Bronchial epithelial cell (primary cell): Measurements from ENCODE around the gene ZNF850. TPM values are rescaled to one million over a fixed set of nuclear protein-coding genes. Genes with fewer than 3 reads are reported as not detected.
"Not testable (repeated sequence)": the region's sequence is repeated elsewhere in the genome, so short reads cannot be mapped to it uniquely, and the experiment has no call there.

Experiments
- DNase-seq: peaks from one replicate; pipeline ENCODE4 v3.0.0-alpha.2; 2010; ENCODE audit warnings: low read depth
- FAIRE-seq: peaks from 2 replicates; lab custom pipeline; 2011; peaks lifted over from hg19 to GRCh38; lab: Jason Lieb, UNC
- H3K27me3 ChIP-seq: 2 replicates; pipeline ENCODE4 v1.5.1; 2011; ENCODE audit warnings: low read length; ENCODE audit not compliant: control insufficient read depth, insufficient read depth
- H3K36me3 ChIP-seq: 2 replicates; pipeline ENCODE4 v1.5.1; 2011; ENCODE audit warnings: low read length; ENCODE audit not compliant: control insufficient read depth, insufficient read depth
- H3K4me3 ChIP-seq: 2 replicates; pipeline ENCODE4 v1.5.1; 2011; ENCODE audit warnings: mild to moderate bottlenecking, low read depth, low read length, control low read depth
- CTCF ChIP-seq: IDR thresholded peaks from 2 replicates; pipeline ENCODE4 v1.5.1; 2011; ENCODE audit warnings: mild to moderate bottlenecking, moderate library complexity, low read length, control low read depth, inconsistent platforms; ENCODE audit not compliant: insufficient read depth, severe bottlenecking
- total RNA-seq: library from RNA; depleted of rRNA; stranded (reverse); fragments of >200 nt; gene quantifications from 2 replicates; pipeline ENCODE4 v1.2.1, GENCODE V29; 2014

Gene ZNF850
- total RNA-seq, 1 donor from 2014 or later: 1.6 TPM

DNA sequence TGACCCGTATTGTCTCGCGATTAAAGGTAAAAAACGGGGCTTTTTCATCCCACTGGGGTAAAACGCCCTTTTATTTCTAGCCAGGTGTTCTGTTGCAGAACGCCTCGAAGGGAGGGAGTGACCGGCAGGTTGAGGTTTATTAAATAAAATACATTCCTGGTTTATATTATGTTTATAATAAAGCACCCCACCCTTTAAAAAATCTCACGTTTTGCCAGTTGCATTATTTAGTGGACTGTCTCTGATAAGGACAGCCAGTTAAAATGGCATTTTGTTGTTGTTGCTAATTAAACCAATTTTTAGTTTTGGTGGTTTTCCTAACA, 25.1 kb upstream of the ZNF850 start:
- Histone ChIP-seq H3K36me3 (no peaks in the 10 kb centered on the region), H3K4me3 (peak overlapping the region; percentile 68), H3K27me3 (no peaks in the 10 kb centered on the region)
- DNase-seq: no peak
- no peak for TF ChIP-seq CTCF
- FAIRE-seq: no peak

DNA sequence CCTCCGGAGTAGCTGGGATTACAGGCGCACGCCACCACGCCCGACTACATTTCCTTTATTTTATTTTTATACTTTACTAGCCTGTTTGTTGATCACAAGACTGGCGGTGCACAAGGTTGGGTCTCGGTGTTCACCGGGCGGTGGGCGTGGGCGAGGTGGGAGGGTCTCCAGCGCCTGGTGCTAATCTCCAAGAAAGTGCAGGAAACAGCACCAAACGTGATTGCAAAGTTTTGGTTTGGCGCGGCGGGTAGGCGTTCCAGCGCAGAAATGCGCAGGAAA, 24.0 kb upstream of the ZNF850 start:
- no peak for TF ChIP-seq CTCF
- Histone ChIP-seq H3K27me3 (no peaks in the 10 kb centered on the region), H3K4me3 (peak overlapping the region; percentile 68), H3K36me3 (no peaks in the 10 kb centered on the region)
- FAIRE-seq: no peak
- no peak for DNase-seq

DNA sequence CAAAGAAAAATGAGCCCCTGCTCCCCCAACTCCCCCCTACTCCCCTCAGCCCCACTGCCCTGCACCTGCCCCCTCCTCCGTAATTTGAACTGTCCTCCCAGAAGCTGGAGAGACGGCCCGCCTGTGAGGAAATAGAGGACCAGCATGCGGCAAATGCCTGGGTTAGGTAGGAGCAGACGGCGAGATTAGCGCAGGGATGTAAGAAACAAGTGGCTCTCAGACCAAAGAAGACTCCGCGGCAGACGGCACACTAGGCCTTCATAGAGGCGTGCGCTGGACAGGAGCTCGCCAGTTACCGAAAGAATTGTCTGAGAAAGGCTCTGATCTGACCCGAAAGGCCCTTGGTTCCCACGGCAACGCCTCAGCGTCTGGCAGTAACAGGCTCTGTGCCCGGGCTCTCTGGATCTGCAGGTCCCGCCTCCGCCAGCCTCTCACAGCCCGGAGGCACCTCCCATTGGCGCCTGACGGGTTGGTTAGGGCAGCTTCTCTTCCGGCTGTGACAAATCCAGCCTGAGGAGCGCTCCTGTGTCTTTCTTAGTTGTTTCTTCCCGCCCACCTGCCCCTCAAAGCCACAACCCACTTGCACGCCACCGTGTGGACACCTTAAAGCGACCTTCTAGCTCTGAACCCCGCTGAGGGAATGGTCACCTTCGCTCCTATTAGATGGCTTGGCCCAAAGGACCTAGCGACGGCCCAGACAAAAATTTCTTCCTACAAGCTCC, 19.0 kb upstream of the ZNF850 start:
- peak; percentile 26 for TF ChIP-seq CTCF

DNA sequence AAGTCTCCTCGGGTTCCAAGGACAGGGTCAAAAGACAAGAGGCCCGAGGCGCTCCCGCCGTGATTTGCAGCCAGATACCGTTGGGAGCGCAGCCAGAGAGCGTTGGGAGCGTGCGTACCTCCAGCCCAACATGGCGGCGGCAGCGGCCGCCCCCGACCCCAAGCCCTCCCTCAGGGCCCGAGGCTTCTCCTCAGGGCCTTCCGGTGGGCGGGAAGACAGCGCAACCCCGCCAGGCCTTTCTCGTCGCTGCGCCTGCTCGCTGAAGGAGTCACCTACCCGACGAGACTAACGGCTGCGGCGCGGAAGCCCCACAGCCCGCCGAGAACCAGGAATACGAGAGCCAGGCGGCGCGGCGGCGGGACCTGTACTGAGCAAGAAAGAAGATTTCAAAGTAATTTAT, 3.2 kb upstream of the ZNF850 start:
- DNase-seq (no peak), FAIRE-seq (no peak)
- no peak for TF ChIP-seq CTCF
- Histone ChIP-seq H3K4me3 (peak overlapping the region; percentile 33), H3K27me3 (no peaks in the 10 kb centered on the region), H3K36me3 (no peaks in the 10 kb centered on the region)

More for the DNA sequence above, 19.0 kb upstream of the ZNF850 start:
- not testable (repeated sequence) for H3K27me3 ChIP-seq, H3K36me3 ChIP-seq
- H3K4me3 ChIP-seq: peak overlapping the region; percentile 12
- FAIRE-seq (peak; percentile 70), DNase-seq (peak; percentile 19)

DNA sequence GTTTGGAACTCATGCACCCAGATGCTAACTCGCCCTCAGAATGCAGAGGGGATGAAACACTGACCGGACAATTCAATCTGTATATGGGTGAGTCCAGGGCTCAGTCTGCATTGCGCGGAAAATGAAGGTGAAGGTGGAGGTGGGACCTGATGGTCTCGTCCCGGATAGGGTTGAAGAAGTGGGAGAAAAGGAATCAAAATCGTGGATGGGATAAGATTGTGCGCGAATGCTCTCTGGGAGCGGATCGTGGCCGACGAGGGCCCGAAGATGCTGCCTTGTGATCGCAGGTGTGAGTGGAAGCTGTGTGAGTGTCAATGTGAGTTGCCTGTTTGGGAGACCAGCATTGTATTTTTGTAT, 594 bp upstream of the ZNF850 start:
- DNase-seq: no peak
- Histone ChIP-seq H3K4me3 (peak overlapping the region; percentile 66), H3K36me3 (no peaks in the 10 kb centered on the region), H3K27me3 (no peaks in the 10 kb centered on the region)
- no peak for FAIRE-seq
- no peak for TF ChIP-seq CTCF
